ENCODE data around the gene UGT3A2. TPM values are rescaled to one million over a fixed set of nuclear protein-coding genes. Genes with fewer than 3 reads are reported as not detected.

UGT3A2 gene
- total RNA-seq, 1 experiment from 2014 or later: 13.7 TPM

GRCh38 chr5:36017004-36017403, 49.7 kb downstream of the UGT3A2 start:
- Histone ChIP-seq H3K23me2 (ENCODE audit: insufficient read length, low read depth, low read length, poor library complexity, severe bottlenecking) (no peaks in the 10 kb centered on the region), H2BK20ac (ENCODE audit: low read depth, low read length, poor library complexity, severe bottlenecking) (no peak overlapping the region), H4K5ac (ENCODE audit: insufficient read length, low read depth, low read length) (no peak overlapping the region), H3K23ac (ENCODE audit: insufficient read length, low read depth, low read length) (no peak overlapping the region), H2BK12ac (ENCODE audit: insufficient read length, low read depth, low read length) (no peak overlapping the region), H3K27me3 (ENCODE audit: insufficient read depth, low read length) (no peaks in the 10 kb centered on the region), H3K14ac (ENCODE audit: insufficient read depth, low read length) (no peak overlapping the region), H3K18ac (ENCODE audit: insufficient read length, low read depth, low read length) (no peak overlapping the region), H3K4ac (ENCODE audit: low read depth, low read length) (no peak overlapping the region), H2AFZ (ENCODE audit: low read length) (no peak overlapping the region), H3K4me1 (ENCODE audit: insufficient read depth, low read length) (no peaks in the 10 kb centered on the region), H4K20me1 (ENCODE audit: control insufficient read depth, insufficient read depth, insufficient read length) (no peaks in the 10 kb centered on the region), H3K9ac (ENCODE audit: extremely low read depth, insufficient read length, low read length) (no peak overlapping the region), H2AK5ac (ENCODE audit: insufficient read length, low read length) (no peak overlapping the region), H3K4me2 (ENCODE audit: insufficient read depth, insufficient read length, low read length) (no peak overlapping the region), H3K27ac (ENCODE audit: insufficient read length, low read depth, low read length) (no peak overlapping the region), H3K9me3 (ENCODE audit: control insufficient read depth, low read depth, low read length) (peaks cover 31% of the 10 kb centered on the region), H4K8ac (replicated peaks; ENCODE audit: insufficient read length, low read depth, low read length) (no peak overlapping the region), H3T11ph (ENCODE audit: low read length) (no peak overlapping the region), H3K79me2 (ENCODE audit: insufficient read depth, low read length) (no peaks in the 10 kb centered on the region), H2BK120ac (ENCODE audit: low read depth, low read length, poor library complexity, severe bottlenecking) (no peak overlapping the region), H3K56ac (ENCODE audit: insufficient read length, low read depth, low read length) (no peak overlapping the region), H3K79me1 (ENCODE audit: insufficient read depth, low read depth, low read length, poor library complexity, severe bottlenecking) (no peaks in the 10 kb centered on the region), H4K91ac (ENCODE audit: insufficient read length, low read depth, low read length) (no peak overlapping the region), H2BK5ac (ENCODE audit: insufficient read length, low read length) (no peak overlapping the region), H2BK15ac (ENCODE audit: low read depth, low read length) (no peak overlapping the region)
- no CpG with 5 or more reads among the region's 1 CpG for WGBS (ENCODE audit: extremely low coverage, insufficient read length, low lambda C conversion rate)
- DNase-seq: no peak
- peaks cover 62 to 67% of the 10 kb centered on the region in 2 experiments for H3K9me3 Mint-ChIP-seq
- H3K36me3 Mint-ChIP-seq (ENCODE audit: insufficient read depth in 1 of 3, low read depth in 3 of 3): peaks cover 7 to 30% (median 25%) of the 10 kb centered on the region in 3 experiments; a peak in 4 of 7 replicates
- TF ChIP-seq CTCF (conservative IDR thresholded peaks at IDR 0.05): no peak
- H3K4me3 Mint-ChIP-seq: no peak overlapping the region
- H3K27me3 Mint-ChIP-seq (ENCODE audit: low read depth): peaks cover 5% of the 10 kb centered on the region
- no peaks in the 10 kb centered on the region for H3K4me1 Mint-ChIP-seq
- H3K27ac Mint-ChIP-seq: no peak overlapping the region

Measured in H9 (cell line).